DOHH2 (cell line): ENCODE data around the gene KSR1.

Experiments used
- CTCF ChIP-seq: fragments of 200-600 bp; sonication (generic); IDR thresholded peaks from one replicate; pipeline ENCODE4 v1.5.1; 2014; ENCODE audit warnings: antibody characterized with exemption, mild to moderate bottlenecking, low read depth, low read length; ENCODE audit not compliant: poor library complexity, severe bottlenecking
- EZH2phosphoT487 ChIP-seq: fragments of 200-600 bp; sonication (generic); IDR thresholded peaks from 2 replicates; pipeline ENCODE4 v1.6.1; 2017; ENCODE audit warnings: borderline replicate concordance, mild to moderate bottlenecking, antibody characterized with exemption, low read length, moderate library complexity, mixed read lengths

- TF ChIP-seq CTCF (no peak), EZH2phosphoT487 (no peak)
Observed at GRCh38 chr17:27473190-27473747, 17.0 kb downstream of the KSR1 start.
